GM18498 (cell line): Measurements from ENCODE around the gene STIM2.

Experiments used
- ATAC-seq: cut with Tn5 transposase; IDR thresholded peaks from one replicate; pipeline ENCODE4 v1.9.1; 2021; ENCODE audit warnings: mild to moderate bottlenecking, moderate library complexity; ENCODE audit not compliant: unreplicated experiment

Gene STIM2

DNA sequence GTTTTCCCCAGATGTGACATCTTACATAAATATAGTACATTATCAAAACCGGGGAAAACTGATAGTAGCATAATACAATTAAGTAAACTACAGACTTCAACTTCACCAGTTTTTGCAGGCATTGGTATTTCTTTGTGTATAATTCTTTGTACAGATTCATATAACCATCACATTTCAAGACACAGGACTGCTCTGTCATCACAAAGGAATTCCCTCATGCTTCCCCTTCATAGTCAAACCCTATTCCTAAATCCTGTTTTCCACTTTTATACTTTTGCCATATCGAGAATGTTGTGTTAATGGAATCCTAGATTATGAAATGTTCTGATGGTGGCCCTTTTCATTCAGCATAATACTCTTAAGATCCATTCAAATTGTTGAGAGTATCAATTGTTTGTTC lies 36.0 kb downstream of the STIM2 start:
- no peak for ATAC-seq

DNA sequence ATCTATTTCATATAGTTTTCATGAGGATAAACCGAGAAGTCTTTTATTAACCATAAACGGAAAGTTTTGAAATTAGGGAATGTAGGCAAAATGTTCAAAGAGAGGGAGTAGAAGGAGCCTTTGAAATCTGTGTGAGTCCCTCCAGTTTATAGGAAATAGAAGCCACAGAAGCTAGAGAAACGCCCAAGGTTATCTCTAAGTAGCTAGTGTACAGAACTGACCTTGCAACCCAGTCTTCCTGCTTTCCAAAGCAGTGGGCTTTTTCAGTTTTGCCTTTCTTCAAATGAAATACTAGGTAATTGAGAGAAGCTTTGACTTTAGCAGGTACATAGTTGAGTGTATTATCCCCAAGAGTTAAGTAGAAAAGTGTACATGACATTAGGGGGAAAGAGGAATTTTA lies 39.4 kb downstream of the STIM2 start:
- no peak for ATAC-seq

DNA sequence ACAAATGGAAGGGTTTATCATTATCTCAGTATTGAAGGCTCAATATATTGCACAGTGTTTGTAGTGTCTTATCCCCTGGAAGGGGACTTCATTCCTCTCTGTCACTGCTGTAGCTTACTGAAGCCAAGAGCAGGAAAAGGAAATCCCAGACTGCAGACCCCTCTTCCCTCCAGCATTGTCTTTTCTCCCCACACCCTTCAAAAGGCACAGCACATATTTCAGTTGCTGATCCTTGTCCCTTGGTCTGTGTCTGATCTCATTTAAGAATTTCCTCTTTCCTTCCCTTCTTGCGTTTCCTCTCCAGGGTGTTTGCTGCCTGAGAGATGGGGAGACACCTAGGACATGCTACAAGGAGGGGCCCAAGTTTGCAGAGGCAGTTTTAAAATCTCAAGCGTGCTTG lies 40.1 kb downstream of the STIM2 start:
- no peak for ATAC-seq

DNA sequence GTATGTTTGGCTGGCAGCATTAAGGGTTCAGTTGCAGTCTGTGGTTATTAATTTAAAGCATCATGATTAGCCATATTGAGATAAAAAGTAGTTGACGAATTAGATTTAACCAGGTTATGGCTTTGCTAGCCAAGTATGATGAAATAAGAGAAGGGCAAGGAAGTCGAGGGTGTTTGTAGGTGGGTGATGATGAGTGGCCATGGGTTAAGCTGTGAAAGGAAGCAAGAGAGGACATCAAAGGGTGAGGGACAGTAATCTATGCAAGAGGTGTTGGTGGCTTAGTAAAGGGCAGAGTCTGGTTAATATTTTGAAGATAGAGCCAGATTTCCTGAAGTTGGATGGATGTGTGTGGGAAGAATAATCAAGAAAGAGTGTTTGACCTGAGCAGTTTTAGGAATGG lies 44.5 kb downstream of the STIM2 start:
- no peak for ATAC-seq

DNA sequence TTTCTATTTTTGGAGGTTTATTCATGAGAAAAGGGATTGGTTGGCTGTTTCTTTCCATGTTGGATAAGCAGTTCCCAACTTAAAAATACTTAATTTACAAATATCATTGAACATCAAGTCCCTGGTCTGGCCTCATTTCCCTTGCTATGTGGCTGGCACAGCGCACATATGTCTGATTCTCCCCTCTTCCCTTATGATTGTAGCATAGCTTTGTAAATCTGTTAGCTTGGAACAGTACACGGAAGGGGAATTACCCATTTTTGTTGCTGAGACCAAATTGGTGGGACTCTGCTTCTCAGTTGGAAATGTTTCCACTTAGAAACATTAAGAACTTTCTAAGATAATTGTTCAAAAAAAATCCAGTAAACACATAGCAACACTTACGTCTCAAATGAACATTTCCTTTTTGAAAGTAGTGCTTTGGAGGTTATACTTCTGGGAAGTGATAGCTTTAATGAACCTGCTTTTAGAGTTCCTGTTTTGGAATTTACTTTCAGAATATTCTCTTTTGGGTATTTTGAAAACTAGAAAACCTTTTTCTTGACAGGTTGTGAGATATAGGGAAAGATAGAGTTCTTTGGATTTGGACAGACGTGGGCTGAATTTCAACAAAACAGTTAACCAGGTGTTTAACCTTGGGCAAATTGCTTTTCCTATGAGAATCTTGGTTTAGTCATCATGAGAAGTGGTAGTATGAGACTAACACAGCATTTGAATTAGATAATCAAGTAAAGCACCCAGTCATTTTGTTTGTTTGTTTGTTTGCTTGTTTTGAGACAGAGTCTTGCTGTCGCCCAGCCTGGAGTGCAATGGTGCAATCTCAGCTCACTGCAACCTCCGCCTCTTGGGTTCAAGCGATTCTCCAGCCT lies 47.3 kb downstream of the STIM2 start:
- ATAC-seq = no peak

DNA sequence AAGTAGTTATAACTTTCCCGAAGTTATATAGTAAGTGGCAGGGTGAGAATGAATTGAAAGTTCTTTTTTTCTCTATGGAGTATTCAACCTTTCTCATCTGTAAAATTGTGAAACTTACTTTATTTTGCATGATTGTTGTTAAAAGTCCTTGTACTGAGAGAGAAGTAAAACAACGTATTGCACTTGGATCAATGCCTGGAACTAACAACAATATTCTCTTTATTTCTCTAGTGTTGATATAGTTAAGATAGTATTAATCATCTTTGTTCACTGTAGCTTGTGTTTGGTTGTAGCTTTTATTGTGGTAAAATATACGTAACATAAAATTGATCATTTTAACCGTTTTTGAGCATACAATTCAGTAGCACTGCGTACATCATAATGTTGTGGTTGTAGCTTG lies 48.7 kb downstream of the STIM2 start:
- no peak for ATAC-seq

DNA sequence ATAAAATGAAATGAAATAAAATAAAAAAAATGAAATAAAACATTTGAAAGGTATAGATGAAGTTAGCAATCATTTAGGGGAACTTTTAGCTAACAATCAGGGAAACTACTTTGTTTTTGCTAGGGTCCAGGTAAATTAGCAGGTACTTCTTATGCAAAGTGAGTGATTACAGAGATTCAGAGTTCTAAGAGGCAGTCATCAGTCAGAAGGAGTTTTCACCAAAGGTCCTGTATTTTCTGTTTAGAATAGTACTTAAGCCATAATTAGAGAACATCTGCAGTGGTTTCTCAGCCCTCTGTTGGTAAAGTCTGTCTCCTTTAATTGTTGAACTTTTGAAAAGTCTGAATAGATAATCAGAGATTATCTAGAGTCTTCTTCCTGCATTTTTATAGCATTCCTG lies 50.6 kb downstream of the STIM2 start:
- ATAC-seq = no peak

DNA sequence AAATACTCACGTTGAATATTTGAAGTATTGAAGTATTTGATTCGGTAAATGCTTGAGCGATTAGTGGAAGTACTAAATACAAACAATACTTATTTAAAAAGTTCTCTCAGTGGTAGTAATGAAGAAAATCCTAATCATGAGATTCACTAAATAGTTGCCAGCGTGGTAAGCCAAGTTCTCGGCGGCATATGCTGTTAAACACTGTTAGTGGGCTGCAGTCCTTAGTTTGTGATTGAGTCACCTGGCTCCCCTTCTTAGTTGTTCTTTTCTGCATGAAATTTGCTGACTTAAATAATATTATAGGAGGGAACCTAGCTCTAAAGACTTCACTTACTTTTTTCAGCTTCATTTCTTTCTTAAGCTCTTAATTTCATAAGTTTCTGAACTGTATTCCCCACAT lies 51.4 kb downstream of the STIM2 start:
- ATAC-seq = no peak

DNA sequence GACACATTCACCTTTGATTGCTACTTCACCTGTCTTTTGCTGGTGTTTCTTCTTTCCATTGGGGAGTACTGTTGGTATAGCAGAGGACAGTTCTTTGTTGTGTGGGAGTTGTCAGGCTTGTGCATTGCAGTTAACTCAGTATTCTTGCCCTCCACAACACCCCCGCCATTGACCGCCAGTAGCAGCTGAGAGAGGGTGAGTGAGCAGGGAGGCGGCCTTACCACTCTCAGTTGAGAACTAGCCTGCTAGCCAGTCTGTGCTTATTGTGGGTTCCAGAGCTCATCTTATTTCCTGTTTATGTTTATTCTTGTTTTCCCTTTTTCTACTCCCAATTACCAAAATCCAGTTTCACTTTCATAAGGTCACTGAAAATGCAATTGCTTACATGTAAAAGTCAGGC lies 52.2 kb downstream of the STIM2 start:
- peak; percentile 74 for ATAC-seq

DNA sequence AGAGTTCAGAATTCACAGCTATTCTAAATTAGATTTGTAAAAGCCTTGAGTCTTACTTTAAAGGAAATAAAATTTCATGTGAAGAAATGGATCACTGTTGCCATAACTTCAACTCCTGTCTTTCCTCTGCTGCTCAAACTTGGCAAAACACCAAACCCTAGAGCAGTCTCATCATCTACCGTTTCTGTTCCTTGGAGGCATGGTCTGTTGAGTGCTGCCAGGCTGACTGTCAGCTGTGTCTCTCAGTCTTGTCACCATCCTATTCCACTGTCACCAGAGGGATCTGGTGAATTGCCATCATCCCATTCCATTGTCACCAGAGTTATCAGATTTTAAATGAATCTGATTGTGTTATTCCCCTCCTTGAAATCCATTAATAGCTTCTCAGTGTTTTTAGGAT lies 55.6 kb downstream of the STIM2 start:
- ATAC-seq = no peak

DNA sequence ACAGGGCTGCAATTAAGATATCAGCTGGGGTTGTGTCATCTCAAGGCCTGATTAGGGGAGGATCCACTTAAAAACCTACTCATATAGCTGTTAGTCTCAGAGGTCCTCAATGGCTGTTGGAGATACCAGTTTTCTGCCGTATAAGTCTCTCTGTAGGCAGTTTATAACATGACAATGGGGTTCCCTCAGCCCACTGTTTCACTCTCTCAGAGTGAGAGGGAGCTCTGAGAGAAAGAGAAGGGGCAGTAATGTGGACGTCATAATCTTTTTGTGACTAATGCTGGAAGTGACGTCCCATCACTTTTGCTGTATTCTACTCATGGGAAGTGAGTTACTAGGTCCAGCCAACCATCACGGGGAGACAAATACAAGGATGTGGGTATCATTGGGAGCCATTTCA lies 70.3 kb downstream of the STIM2 start:
- ATAC-seq = no peak

DNA sequence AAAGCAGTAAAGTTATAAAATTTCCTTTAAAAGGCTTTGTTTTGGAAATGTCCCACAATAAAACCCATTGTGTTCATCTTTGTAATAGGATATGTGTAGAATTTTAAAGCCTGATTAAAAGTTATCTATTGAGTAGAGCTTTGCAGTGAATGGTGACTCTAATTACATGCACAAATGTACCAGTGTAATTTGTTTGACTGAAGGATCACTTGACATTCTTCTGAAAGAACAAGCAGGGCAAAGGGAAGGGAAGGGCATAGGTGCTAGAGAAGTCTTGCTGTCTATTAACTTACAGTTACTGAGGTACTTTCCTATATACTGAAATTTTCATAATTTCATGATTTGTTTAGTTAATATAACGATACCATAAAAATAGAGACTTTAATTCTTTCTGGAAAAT lies 70.8 kb downstream of the STIM2 start:
- no peak for ATAC-seq

DNA sequence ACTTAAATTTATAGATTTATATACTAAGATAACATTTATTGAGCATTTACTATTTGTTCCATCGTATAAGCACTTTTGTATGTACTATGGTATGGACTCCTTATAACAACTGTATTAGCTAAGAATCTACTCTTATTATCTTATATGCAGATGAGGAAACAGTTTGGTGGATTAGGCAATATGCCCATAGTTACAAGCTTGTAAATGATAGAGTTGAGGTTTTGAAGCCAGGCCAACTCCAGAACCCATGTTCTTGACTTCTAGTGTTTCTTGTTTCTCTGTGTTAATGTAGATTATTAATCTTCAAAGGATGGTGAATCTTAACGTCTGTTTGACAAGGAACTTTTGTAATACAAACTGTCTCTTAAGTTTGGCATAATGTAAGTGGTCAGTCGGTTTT lies 71.3 kb downstream of the STIM2 start:
- no peak for ATAC-seq

DNA sequence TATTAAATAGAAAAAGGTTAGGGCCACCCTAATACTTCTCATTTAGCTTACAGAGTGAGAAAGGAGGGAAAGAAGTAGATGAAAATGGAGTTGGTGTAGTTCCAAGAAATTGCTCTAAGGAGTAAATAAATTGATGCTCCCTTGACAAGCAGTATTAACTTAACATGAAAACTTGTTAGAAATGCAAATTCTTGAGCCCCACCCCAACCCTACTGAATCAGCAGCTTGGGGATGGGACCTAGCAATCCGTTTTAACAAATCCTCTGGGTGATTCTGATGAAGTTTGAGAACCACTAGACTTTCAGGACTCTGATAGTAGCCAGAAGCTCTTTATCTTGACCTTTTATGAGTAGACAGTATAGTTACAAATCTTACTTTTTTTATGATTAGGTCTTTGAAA lies 74.8 kb downstream of the STIM2 start:
- ATAC-seq = no peak

DNA sequence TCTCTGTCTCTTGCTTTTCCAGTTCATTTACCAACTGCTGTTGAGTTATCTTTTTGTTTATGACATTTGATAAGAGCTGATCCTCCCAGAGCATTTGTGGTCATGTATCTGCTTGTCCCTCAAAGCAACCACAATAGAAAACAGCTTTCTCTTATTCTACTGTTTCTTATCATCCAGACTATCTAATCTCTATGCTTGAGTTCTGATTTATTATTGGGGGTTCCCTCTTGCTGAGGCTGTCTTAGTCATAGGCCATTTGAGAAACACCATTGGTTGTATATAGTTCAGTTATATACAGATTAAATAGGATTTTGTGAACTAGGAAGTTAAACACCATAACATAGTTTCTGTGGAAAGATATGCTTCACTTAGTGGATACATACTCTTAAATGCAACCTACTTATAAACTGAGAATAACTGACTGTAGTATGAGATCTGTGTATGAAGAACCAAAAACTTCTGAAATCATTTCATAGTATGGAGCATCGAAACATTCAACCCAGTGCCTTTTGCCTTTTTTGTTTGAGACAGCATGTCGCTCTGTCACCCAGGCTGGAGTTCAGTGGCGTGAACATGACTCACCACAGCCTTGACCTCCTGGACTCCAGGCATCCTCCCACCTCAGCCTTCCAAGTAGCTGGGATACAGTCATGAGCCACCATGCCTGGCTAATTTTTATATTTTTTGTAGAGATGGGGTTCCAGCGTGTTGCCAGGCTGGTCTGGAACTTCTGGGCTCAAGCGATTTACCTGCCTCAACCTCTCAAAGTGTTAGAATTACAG lies 75.8 kb downstream of the STIM2 start:
- no peak for ATAC-seq

DNA sequence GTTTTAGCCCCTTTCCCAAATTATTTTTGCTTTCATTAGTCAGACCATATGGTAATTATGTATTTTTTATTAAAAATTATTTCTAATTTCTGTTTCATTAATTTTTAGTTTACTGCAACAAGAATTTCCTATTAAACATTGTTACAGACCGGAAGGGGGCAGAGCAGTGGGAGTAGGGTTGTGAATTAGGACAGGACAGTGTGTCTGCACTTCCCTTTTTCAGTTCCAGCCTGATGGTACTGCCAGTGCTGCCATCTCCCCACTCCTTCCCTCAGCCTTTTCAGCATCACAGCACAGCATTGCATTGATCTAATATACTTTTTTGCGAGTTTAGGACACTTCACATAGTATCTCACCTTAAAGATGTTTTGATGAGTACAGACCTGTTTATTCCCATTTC lies 76.5 kb downstream of the STIM2 start:
- ATAC-seq = peak; percentile 92

DNA sequence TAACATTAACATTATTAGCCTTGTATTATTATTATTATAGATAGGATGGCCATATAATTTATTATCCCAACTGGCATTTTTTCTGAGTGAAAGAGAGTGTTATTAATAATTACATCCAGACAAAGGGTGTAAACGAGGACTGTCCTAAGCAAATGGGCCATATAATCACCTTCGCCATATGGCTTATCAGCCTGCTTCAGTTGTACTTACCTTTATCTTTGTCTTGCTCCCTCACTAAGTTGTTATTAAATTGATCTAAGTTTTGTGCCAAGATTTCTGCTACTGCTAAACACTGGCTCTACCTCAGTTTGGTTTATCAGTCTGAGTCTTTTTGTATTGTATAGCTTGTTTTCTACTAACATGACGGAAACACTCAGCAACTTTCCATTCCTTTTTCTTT lies 76.9 kb downstream of the STIM2 start:
- ATAC-seq = no peak

DNA sequence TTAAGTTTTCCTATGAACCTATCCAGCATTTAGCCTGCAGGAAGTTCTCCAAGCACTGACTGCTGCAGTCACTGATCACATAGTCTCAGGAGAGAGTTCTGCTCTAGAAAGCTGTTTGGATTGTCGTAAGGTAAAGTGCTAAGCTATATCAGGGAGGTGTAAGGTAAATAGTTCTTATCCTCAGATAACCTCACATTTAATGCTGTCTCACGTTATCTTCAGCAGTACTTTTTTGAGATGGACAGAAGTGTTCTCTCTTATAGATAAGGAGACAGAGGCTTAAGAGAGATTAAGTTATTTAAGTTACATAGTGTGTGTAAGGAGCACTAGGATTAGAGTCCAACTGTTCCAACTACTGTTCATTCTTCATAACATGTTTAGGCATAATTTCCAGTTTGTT lies 77.9 kb downstream of the STIM2 start:
- no peak for ATAC-seq

DNA sequence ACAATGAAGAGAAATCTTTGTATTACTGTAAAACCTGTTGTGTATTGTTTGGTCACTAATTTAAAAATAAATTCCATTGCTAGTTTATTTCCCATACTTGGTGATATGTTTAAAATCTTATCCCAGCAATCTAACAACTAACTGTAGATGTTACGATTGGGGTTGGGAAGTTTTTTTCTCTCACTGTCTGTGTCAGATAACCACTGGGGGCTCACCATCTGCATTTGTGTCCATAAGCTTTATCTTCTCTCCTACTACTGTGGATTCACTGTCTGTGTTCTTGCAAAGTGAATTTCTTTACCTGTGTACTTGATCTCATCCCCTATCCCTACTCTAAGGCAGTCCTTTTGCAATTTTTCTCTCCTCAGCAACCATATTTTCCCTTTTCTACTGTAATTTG lies 81.3 kb downstream of the STIM2 start:
- no peak for ATAC-seq

DNA sequence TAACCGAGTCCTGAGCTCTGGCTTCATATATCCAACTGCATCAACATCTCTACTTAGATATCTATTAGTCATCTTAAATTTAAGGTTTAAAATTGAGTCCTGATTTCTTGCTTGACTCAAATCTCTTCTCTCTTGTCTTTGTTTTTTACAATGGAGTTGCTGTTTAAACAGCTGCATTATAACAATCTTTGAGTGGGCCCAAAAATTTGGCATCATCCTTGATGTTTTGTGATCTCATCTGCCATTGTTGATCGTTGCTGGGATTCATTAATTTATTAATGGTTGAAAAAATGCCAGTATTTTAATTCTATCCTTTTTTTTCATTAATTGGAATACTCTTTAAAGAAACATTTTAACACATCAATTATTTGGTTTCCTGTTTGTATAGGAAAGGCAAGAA lies 82.2 kb downstream of the STIM2 start:
- no peak for ATAC-seq

DNA sequence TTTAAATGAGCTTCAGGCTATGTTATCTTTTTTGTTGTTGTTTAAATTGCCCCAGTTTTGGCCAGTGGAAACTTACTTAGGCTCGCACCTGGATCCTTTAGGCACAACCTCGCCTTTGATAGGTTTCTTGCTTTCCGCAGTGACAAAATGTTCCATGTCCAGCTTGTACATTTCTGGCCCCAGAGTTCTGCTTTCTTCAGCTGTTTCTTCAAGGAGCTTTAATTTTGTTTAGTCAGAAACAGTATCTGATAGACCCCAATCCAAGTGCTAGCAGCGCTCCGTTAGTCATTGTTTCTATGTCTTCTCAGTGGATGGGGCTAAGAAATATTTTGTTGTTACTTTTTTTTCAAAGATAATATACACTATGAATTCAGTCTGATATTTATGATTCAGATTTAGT lies 82.8 kb downstream of the STIM2 start:
- no peak for ATAC-seq

DNA sequence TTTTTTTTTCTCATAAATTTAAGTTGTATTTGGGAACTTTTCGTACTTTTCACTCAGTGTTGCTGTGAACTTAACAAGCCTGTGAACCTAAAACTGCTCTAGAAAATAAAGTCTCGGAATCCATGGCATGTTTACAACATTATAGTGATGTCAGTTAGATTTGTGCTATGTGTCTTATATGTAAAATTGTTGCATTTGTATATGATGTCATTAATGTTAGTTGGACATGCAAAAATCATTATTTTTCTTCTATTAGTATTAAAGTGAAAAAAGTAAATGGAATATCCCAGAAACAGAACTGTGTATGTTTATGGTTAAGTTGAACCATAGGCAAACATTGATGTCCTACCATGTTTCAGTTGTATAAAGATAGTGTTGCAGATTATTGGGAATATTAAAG lies 85.2 kb downstream of the STIM2 start:
- ATAC-seq = no peak
